K562 (cell line): ENCODE measurements around the gene LCA5L. TPM values are rescaled to one million over a fixed set of nuclear protein-coding genes. Genes with fewer than 3 reads are reported as not detected.
A peak's percentile ranks its signal among the peaks of the same experiment; 100 is the strongest.

Source experiments
- ATF2 ChIP-seq: sonication (generic); formaldehyde crosslinking; IDR thresholded peaks from 2 replicates; pipeline ENCODE4 v1.8.1; 2022; ENCODE audit warnings: missing genetic modification reagents
- ESRRA ChIP-seq: fragments of 450-650 bp; IDR thresholded peaks from 2 replicates; pipeline ENCODE4 v1.6.1; 2014; ENCODE audit warnings: low read depth, mild to moderate bottlenecking, moderate library complexity, borderline replicate concordance
- EWSR1 ChIP-seq: fragments of 450-650 bp; IDR thresholded peaks from 2 replicates; pipeline ENCODE4 v1.6.1; 2018; ENCODE audit warnings: borderline replicate concordance, mild to moderate bottlenecking, low read depth, moderate library complexity; ENCODE audit not compliant: partially characterized antibody
- FIP1L1 ChIP-seq: fragments of 200-400 bp; formaldehyde crosslinking; IDR thresholded peaks from 2 replicates; pipeline ENCODE4 v1.6.1; 2018; ENCODE audit warnings: mild to moderate bottlenecking, low read depth, low read length; ENCODE audit not compliant: poor library complexity, severe bottlenecking
- HNRNPK ChIP-seq: fragments of 200-400 bp; formaldehyde crosslinking; IDR thresholded peaks from one replicate; pipeline ENCODE4 v1.6.1; 2018; ENCODE audit warnings: mild to moderate bottlenecking, low read depth, low read length; ENCODE audit not compliant: poor library complexity, severe bottlenecking
- MCM2 ChIP-seq: fragments of 450-650 bp; IDR thresholded peaks from 2 replicates; pipeline ENCODE4 v1.6.1; 2017; ENCODE audit warnings: low read depth, mild to moderate bottlenecking
- MTA1 ChIP-seq: fragments of 450-650 bp; IDR thresholded peaks from 2 replicates; pipeline ENCODE4 v1.6.1; 2017; ENCODE audit warnings: borderline replicate concordance
- NFATC3 ChIP-seq: fragments of 450-650 bp; IDR thresholded peaks from 2 replicates; pipeline ENCODE4 v1.6.1; 2017; ENCODE audit warnings: mild to moderate bottlenecking
- POLR2B ChIP-seq: fragments of 450-650 bp; IDR thresholded peaks from 2 replicates; pipeline ENCODE4 v1.6.1; 2018; ENCODE audit warnings: low read depth; ENCODE audit not compliant: partially characterized antibody
- PRMT5 ChIP-seq: sonication (generic); formaldehyde crosslinking; IDR thresholded peaks from 2 replicates; pipeline ENCODE4 v1.5.0; 2020; ENCODE audit warnings: missing genetic modification reagents
- RFX1 ChIP-seq: fragments of 450-650 bp; IDR thresholded peaks from 2 replicates; pipeline ENCODE4 v1.6.1; 2016; ENCODE audit warnings: mild to moderate bottlenecking, moderate library complexity
- SMARCE1 ChIP-seq: fragments of 450-650 bp; IDR thresholded peaks from 2 replicates; pipeline ENCODE4 v1.7.1; 2016; ENCODE audit warnings: mild to moderate bottlenecking
- SRF ChIP-seq, 2 experiments: fragments of 250-450, 450-650 bp in 1 of 2; sonication (Bioruptor Pico) in 1 of 2; sonication (generic) in 1 of 2; formaldehyde crosslinking; IDR thresholded peaks; 2 replicates each; pipeline versions ENCODE4 v1.5.0 to v1.5.1; 2020 to 2022; ENCODE audit warnings: mild to moderate bottlenecking in 1 of 2, missing genetic modification reagents in 1 of 2
- TEAD2 ChIP-seq: fragments of 450-650 bp; IDR thresholded peaks from 2 replicates; pipeline ENCODE4 v1.6.1; 2016; ENCODE audit warnings: missing genetic modification characterization, control low read depth, missing compliant biosample characterization
- ZBTB12 ChIP-seq: fragments of 250-450 bp; sonication (Bioruptor Pico); IDR thresholded peaks from 2 replicates; pipeline ENCODE4 v1.4.0; 2020
- ZBTB8A ChIP-seq: fragments of 450-650 bp; IDR thresholded peaks from 2 replicates; pipeline ENCODE4 v1.6.1; 2018; ENCODE audit warnings: mild to moderate bottlenecking, moderate library complexity; ENCODE audit not compliant: partially characterized antibody
- ZNF197 ChIP-seq: fragments of 200-800 bp; sonication (Bioruptor generic); IDR thresholded peaks from 2 replicates; pipeline ENCODE4 v1.6.1; 2016; ENCODE audit warnings: low read depth, missing genetic modification characterization, missing compliant biosample characterization
- ZNF408 ChIP-seq: fragments of 250-450 bp; sonication (Bioruptor Pico); IDR thresholded peaks from 2 replicates; pipeline ENCODE4 v1.4.0; 2020; ENCODE audit warnings: low read depth, mild to moderate bottlenecking, moderate library complexity
- ZNF696 ChIP-seq: fragments of 250-450 bp; sonication (Bioruptor Pico); conservative IDR thresholded peaks from 2 replicates; pipeline ENCODE4 v1.4.0; 2020; ENCODE audit warnings: mild to moderate bottlenecking, moderate library complexity
- polyA plus RNA-seq, 8 experiments: library from polyadenylated mRNA; depleted of rRNA in 4 of 8; stranded (reverse) in 5 of 8; unstranded in 3 of 8; fragments of >200 nt; fragmentation: Nextera tagmentation in 2 of 8; fragmentation: Illumina TruSeq in 1 of 8; extraction: Ambion mirVana in 2 of 8; extraction: Trizol in 1 of 8; gene quantifications; 2 replicates each; pipeline versions ENCODE4 v1.2.1 to v1.2.3, GENCODE V29; 2011 to 2014; ENCODE audit warnings: inconsistent platforms in 1 of 8, missing spikeins in 1 of 8
- total RNA-seq, 7 experiments: library from RNA; depleted of rRNA in 6 of 7; stranded (reverse); fragments of >200 nt in 6 of 7; fragmentation: Illumina TruSeq in 2 of 7; extraction: Trizol in 2 of 7; gene quantifications; 2 replicates each; pipeline versions ENCODE4 v1.2.1 to v1.2.3, GENCODE V29; 2011 to 2021; ENCODE audit warnings: low replicate concordance in 1 of 7
- TF ChIP-seq, protein P1 (sequence below): fragments of 250-450 bp; sonication (Bioruptor Pico); IDR thresholded peaks from 2 replicates; pipeline ENCODE4 v1.8.0; 2022; ENCODE audit warnings: inconsistent platforms
- TF ChIP-seq, protein P2 (sequence below): fragments of 250-450 bp; sonication (Bioruptor Pico); IDR thresholded peaks from 2 replicates; pipeline ENCODE4 v1.4.0; 2020; ENCODE audit warnings: borderline replicate concordance

LCA5L gene
- total and polyA plus RNA-seq, 9 of the 15 experiments (the other 6 are each of a cell fraction or from before 2014, with no cell fraction given), result 1.8 to 4.9 (median 3.8) TPM

- TF ChIP-seq SRF (CRISPR knock-in tag; IDR thresholded peaks at IDR 0.05) (no peak), ZBTB12 (CRISPR knock-in tag) (peak; percentile 74), PRMT5 (CRISPR knock-in tag) (no peak), MTA1 (no peak), TEAD2 (peak; percentile 85), ZNF696 (CRISPR knock-in tag) (no peak), RFX1 (no peak), ZBTB8A (no peak), NFATC3 (no peak), ZNF408 (no peak), ESRRA (no peak), FIP1L1 (no peak), SMARCE1 (no peak), MCM2 (no peak), ZNF197 (CRISPR knock-in tag) (peak; percentile 94), HNRNPK (no peak), POLR2B (no peak), EWSR1 (no peak), ATF2 (no peak)
- TF ChIP-seq, protein P1, sequence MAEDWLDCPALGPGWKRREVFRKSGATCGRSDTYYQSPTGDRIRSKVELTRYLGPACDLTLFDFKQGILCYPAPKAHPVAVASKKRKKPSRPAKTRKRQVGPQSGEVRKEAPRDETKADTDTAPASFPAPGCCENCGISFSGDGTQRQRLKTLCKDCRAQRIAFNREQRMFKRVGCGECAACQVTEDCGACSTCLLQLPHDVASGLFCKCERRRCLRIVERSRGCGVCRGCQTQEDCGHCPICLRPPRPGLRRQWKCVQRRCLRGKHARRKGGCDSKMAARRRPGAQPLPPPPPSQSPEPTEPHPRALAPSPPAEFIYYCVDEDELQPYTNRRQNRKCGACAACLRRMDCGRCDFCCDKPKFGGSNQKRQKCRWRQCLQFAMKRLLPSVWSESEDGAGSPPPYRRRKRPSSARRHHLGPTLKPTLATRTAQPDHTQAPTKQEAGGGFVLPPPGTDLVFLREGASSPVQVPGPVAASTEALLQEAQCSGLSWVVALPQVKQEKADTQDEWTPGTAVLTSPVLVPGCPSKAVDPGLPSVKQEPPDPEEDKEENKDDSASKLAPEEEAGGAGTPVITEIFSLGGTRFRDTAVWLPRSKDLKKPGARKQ, result no peak
- TF ChIP-seq, protein P2, sequence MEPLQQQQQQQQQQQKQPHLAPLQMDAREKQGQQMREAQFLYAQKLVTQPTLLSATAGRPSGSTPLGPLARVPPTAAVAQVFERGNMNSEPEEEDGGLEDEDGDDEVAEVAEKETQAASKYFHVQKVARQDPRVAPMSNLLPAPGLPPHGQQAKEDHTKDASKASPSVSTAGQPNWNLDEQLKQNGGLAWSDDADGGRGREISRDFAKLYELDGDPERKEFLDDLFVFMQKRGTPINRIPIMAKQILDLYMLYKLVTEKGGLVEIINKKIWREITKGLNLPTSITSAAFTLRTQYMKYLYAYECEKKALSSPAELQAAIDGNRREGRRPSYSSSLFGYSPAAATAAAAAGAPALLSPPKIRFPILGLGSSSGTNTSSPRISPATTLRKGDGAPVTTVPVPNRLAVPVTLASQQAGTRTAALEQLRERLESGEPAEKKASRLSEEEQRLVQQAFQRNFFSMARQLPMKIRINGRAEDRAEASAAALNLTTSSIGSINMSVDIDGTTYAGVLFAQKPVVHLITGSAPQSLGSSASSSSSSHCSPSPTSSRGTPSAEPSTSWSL (CRISPR knock-in tag), result no peak
These were observed 86.2 kb downstream of the LCA5L start (continued) for GRCh38 chr21:39359382-39359781.
